GM23338 (cell line): ENCODE results near the gene PIK3C2G.

Experiments
- EZH2 ChIP-seq: fragments of 200-600 bp; sonication (generic); IDR thresholded peaks from one replicate; pipeline ENCODE4 v1.8.0; 2017; ENCODE audit warnings: antibody characterized with exemption, mild to moderate bottlenecking, low read depth; ENCODE audit not compliant: unreplicated experiment
- POLR2AphosphoS5 ChIP-seq: IDR thresholded peaks from 2 replicates; pipeline ENCODE4 v1.6.1; 2016; ENCODE audit warnings: antibody characterized with exemption, low read depth
- TF ChIP-seq, protein P1 (sequence below), 2 experiments: fragments of 200-600 bp in 1 of 2; sonication (generic) in 1 of 2; conservative IDR thresholded peaks; 2 replicates each; pipeline versions ENCODE4 v1.5.1 to v1.6.1; 2016 to 2017; ENCODE audit warnings: antibody characterized with exemption in 2 of 2, low read depth in 2 of 2, mild to moderate bottlenecking in 2 of 2, moderate library complexity in 1 of 2

- TF ChIP-seq, protein P1, sequence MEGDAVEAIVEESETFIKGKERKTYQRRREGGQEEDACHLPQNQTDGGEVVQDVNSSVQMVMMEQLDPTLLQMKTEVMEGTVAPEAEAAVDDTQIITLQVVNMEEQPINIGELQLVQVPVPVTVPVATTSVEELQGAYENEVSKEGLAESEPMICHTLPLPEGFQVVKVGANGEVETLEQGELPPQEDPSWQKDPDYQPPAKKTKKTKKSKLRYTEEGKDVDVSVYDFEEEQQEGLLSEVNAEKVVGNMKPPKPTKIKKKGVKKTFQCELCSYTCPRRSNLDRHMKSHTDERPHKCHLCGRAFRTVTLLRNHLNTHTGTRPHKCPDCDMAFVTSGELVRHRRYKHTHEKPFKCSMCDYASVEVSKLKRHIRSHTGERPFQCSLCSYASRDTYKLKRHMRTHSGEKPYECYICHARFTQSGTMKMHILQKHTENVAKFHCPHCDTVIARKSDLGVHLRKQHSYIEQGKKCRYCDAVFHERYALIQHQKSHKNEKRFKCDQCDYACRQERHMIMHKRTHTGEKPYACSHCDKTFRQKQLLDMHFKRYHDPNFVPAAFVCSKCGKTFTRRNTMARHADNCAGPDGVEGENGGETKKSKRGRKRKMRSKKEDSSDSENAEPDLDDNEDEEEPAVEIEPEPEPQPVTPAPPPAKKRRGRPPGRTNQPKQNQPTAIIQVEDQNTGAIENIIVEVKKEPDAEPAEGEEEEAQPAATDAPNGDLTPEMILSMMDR (conservative IDR thresholded peaks at IDR 0.05; ENCODE audit: low read depth in 2 of 2): no peak
- TF ChIP-seq POLR2AphosphoS5 (no peak), EZH2 (no peak)
These were observed 23.8 kb downstream of the PIK3C2G start for GRCh38 chr12:18285161-18285560.
